ENCODE data around the gene ATP9B.

ATP9B gene

GRCh38 chr18:79387615-79388014 is 318.4 kb downstream of the ATP9B start:
- no peak for TF ChIP-seq PAX5 (IDR thresholded peaks at IDR 0.05; ENCODE audit: insufficient read depth, low read length, severe bottlenecking)
- TF ChIP-seq POLR2A (IDR thresholded peaks at IDR 0.05; ENCODE audit: low read depth, low read length): no peak
- no peak for TF ChIP-seq POU2F2 (IDR thresholded peaks at IDR 0.05; ENCODE audit: low read depth, low read length)
- TF ChIP-seq POLR2AphosphoS5 (IDR thresholded peaks at IDR 0.05; ENCODE audit: low read depth, low read length): no peak
- TF ChIP-seq SPI1 (IDR thresholded peaks at IDR 0.05; ENCODE audit: low read depth, low read length): no peak
- no peak for TF ChIP-seq TAF1 (IDR thresholded peaks at IDR 0.05; ENCODE audit: low read depth, low read length)
- DNase-seq (ENCODE audit: insufficient read length, low spot score): no peak
- no peak for FAIRE-seq

GRCh38 chr18:79388043-79388442 is 318.8 kb downstream of the ATP9B start:
- TF ChIP-seq SPI1 (IDR thresholded peaks at IDR 0.05; ENCODE audit: low read depth, low read length): no peak
- no peak for TF ChIP-seq POU2F2 (IDR thresholded peaks at IDR 0.05; ENCODE audit: low read depth, low read length)
- no peak for TF ChIP-seq POLR2AphosphoS5 (IDR thresholded peaks at IDR 0.05; ENCODE audit: low read depth, low read length)
- DNase-seq (ENCODE audit: insufficient read length, low spot score) (no peak), FAIRE-seq (no peak)

GRCh38 chr18:79389689-79390088 is 320.5 kb downstream of the ATP9B start:
- DNase-seq (ENCODE audit: insufficient read length, low spot score) (no peak), FAIRE-seq (no peak)
- no peak for TF ChIP-seq PAX5 (IDR thresholded peaks at IDR 0.05; ENCODE audit: insufficient read depth, low read length, severe bottlenecking)
- TF ChIP-seq SPI1 (IDR thresholded peaks at IDR 0.05; ENCODE audit: low read depth, low read length): no peak
- no peak for TF ChIP-seq POU2F2 (IDR thresholded peaks at IDR 0.05; ENCODE audit: low read depth, low read length)
- no peak for TF ChIP-seq TAF1 (IDR thresholded peaks at IDR 0.05; ENCODE audit: low read depth, low read length)
- TF ChIP-seq POLR2A (IDR thresholded peaks at IDR 0.05; ENCODE audit: low read depth, low read length): no peak
- TF ChIP-seq POLR2AphosphoS5 (IDR thresholded peaks at IDR 0.05; ENCODE audit: low read depth, low read length): no peak

GRCh38 chr18:79392226-79392625 is 323.0 kb downstream of the ATP9B start:
- FAIRE-seq (no peak), DNase-seq (ENCODE audit: insufficient read length, low spot score) (no peak)
- TF ChIP-seq SPI1 (IDR thresholded peaks at IDR 0.05; ENCODE audit: low read depth, low read length) (no peak), POU2F2 (IDR thresholded peaks at IDR 0.05; ENCODE audit: low read depth, low read length) (no peak), POLR2A (IDR thresholded peaks at IDR 0.05; ENCODE audit: low read depth, low read length) (no peak), TAF1 (IDR thresholded peaks at IDR 0.05; ENCODE audit: low read depth, low read length) (no peak), PAX5 (IDR thresholded peaks at IDR 0.05; ENCODE audit: insufficient read depth, low read length, severe bottlenecking) (no peak), POLR2AphosphoS5 (IDR thresholded peaks at IDR 0.05; ENCODE audit: low read depth, low read length) (no peak)

GRCh38 chr18:79393181-79393634 is 324.0 kb downstream of the ATP9B start:
- FAIRE-seq: peak; percentile 65

GRCh38 chr18:79393635-79394533 is 324.7 kb downstream of the ATP9B start:
- FAIRE-seq: peak; percentile 31
- no peak for DNase-seq (ENCODE audit: insufficient read length, low spot score)
- TF ChIP-seq PAX5 (IDR thresholded peaks at IDR 0.05; ENCODE audit: insufficient read depth, low read length, severe bottlenecking): no peak
- no peak for TF ChIP-seq POLR2A (IDR thresholded peaks at IDR 0.05; ENCODE audit: low read depth, low read length)
- TF ChIP-seq SPI1 (IDR thresholded peaks at IDR 0.05; ENCODE audit: low read depth, low read length): no peak
- no peak for TF ChIP-seq POU2F2 (IDR thresholded peaks at IDR 0.05; ENCODE audit: low read depth, low read length)
- no peak for TF ChIP-seq POLR2AphosphoS5 (IDR thresholded peaks at IDR 0.05; ENCODE audit: low read depth, low read length)
- TF ChIP-seq TAF1 (IDR thresholded peaks at IDR 0.05; ENCODE audit: low read depth, low read length): no peak

More at GRCh38 chr18:79393181-79393634, 324.0 kb downstream of the ATP9B start:
- TF ChIP-seq SPI1 (IDR thresholded peaks at IDR 0.05; ENCODE audit: low read depth, low read length) (no peak), POLR2A (IDR thresholded peaks at IDR 0.05; ENCODE audit: low read depth, low read length) (no peak), POU2F2 (IDR thresholded peaks at IDR 0.05; ENCODE audit: low read depth, low read length) (no peak), TAF1 (IDR thresholded peaks at IDR 0.05; ENCODE audit: low read depth, low read length) (no peak), PAX5 (IDR thresholded peaks at IDR 0.05; ENCODE audit: insufficient read depth, low read length, severe bottlenecking) (no peak), POLR2AphosphoS5 (IDR thresholded peaks at IDR 0.05; ENCODE audit: low read depth, low read length) (no peak)
- DNase-seq (ENCODE audit: insufficient read length, low spot score): no peak

GRCh38 chr18:79394534-79395307 is 325.5 kb downstream of the ATP9B start:
- DNase-seq (ENCODE audit: insufficient read length, low spot score) (no peak), FAIRE-seq (peak; percentile 83)
- TF ChIP-seq POLR2A (IDR thresholded peaks at IDR 0.05; ENCODE audit: low read depth, low read length) (no peak), POU2F2 (IDR thresholded peaks at IDR 0.05; ENCODE audit: low read depth, low read length) (no peak), PAX5 (IDR thresholded peaks at IDR 0.05; ENCODE audit: insufficient read depth, low read length, severe bottlenecking) (no peak), POLR2AphosphoS5 (IDR thresholded peaks at IDR 0.05; ENCODE audit: low read depth, low read length) (no peak), SPI1 (IDR thresholded peaks at IDR 0.05; ENCODE audit: low read depth, low read length) (no peak), TAF1 (IDR thresholded peaks at IDR 0.05; ENCODE audit: low read depth, low read length) (no peak)

- no peak for TF ChIP-seq SPI1 (IDR thresholded peaks at IDR 0.05; ENCODE audit: low read depth, low read length)
- no peak for TF ChIP-seq POLR2AphosphoS5 (IDR thresholded peaks at IDR 0.05; ENCODE audit: low read depth, low read length)
- no peak for TF ChIP-seq POU2F2 (IDR thresholded peaks at IDR 0.05; ENCODE audit: low read depth, low read length)
- TF ChIP-seq TAF1 (IDR thresholded peaks at IDR 0.05; ENCODE audit: low read depth, low read length): no peak
- TF ChIP-seq PAX5 (IDR thresholded peaks at IDR 0.05; ENCODE audit: insufficient read depth, low read length, severe bottlenecking): no peak
- TF ChIP-seq POLR2A (IDR thresholded peaks at IDR 0.05; ENCODE audit: low read depth, low read length): no peak
- DNase-seq (ENCODE audit: insufficient read length, low spot score) (no peak), FAIRE-seq (no peak)
These were observed 326.1 kb downstream of the ATP9B start for GRCh38 chr18:79395308-79395640.

GRCh38 chr18:79395761-79396404 is 326.7 kb downstream of the ATP9B start, which contains the start of gene NFATC1:
Gene NFATC1 (plus strand): TSS chr18:79395930. CDS start chr18:79396225, 295 bp downstream.
- DNase-seq (ENCODE audit: insufficient read length, low spot score): no peak
- peak; percentile 69 for FAIRE-seq
- TF ChIP-seq POLR2AphosphoS5 (IDR thresholded peaks at IDR 0.05; ENCODE audit: low read depth, low read length) (peak; percentile 48; the same call in 1 of the 2 replicates), POU2F2 (IDR thresholded peaks at IDR 0.05; ENCODE audit: low read depth, low read length) (no peak), TAF1 (IDR thresholded peaks at IDR 0.05; ENCODE audit: low read depth, low read length) (peak; percentile 29; the same call in 1 of the 2 replicates), SPI1 (IDR thresholded peaks at IDR 0.05; ENCODE audit: low read depth, low read length) (no peak)

Measured in GM12891 (cell line).